ENCODE data around the gene SLC43A2.

The SLC43A2 gene

DNA sequence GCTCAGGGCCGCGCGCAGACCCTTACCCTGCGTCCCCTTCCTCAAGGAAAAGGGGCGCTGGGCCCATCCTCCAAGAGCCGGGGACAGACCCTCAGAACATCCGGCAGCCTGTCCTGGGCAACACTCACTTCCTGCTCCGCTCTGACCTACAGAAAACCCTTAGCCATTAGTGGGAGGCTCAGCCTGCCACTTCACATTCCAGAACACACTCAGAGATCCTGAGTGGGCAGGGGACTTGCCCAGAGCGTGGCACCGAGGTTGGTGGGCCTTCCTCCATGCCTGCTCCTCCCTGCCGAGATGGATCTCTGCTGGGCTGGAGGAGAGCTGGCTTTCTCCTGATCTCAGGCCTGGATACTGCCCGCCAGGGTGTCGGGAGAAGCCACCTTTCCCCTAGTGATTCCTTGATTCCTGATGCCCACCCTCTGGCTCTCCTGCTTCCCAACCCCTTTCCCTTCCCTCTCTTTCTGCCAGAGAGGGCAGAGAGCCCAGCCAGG is 15.4 kb upstream of the SLC43A2 start:
- DNase-seq (ENCODE audit: low read depth in 2 of 2): no peak

GRCh38 chr17:1643293-1643998 is 14.8 kb upstream of the SLC43A2 start:
- DNase-seq (ENCODE audit: low read depth in 2 of 2): peak in 1 of 2 donors; percentile 48

- DNase-seq (ENCODE audit: low read depth in 2 of 2): no peak
These were observed 12.4 kb upstream of the SLC43A2 start for GRCh38 chr17:1641065-1641403.

DNA sequence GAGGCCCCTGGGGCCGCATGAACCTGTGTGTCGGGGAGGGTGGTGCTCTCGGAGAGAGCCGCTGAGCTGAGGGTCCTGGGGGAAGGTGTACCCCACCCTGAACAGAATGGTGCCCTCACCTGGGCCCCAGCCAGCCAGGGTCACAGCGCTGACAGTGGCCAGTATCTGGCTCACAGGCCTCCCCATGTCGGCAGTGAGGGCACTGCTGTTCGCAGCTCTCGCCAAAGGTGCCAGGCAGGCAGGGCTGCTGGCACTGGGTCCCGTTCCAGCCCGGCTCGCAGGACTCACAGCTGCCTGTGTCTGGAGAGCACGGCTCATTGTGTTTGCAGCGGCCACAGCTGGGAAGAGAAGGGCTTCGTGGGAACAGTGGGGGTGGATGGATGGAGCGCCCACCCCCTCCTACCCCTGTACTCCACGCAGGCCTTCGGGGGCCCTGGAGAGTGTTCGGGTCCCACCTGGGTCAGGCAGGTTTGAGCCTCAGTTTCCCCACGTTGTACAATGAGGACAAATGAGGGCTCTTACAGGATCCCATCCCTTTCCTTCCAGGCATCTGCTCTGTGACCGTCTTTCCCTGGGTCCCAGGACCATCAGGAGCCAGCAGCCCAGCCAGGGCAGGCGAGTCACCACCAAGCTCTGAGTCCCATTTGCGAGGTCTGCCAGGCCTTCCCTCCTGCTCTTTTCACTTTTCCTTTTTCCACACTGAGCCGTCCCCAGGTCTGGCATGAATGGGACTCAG is 11.9 kb upstream of the SLC43A2 start:
- no peak for DNase-seq (ENCODE audit: low read depth in 2 of 2)

DNA sequence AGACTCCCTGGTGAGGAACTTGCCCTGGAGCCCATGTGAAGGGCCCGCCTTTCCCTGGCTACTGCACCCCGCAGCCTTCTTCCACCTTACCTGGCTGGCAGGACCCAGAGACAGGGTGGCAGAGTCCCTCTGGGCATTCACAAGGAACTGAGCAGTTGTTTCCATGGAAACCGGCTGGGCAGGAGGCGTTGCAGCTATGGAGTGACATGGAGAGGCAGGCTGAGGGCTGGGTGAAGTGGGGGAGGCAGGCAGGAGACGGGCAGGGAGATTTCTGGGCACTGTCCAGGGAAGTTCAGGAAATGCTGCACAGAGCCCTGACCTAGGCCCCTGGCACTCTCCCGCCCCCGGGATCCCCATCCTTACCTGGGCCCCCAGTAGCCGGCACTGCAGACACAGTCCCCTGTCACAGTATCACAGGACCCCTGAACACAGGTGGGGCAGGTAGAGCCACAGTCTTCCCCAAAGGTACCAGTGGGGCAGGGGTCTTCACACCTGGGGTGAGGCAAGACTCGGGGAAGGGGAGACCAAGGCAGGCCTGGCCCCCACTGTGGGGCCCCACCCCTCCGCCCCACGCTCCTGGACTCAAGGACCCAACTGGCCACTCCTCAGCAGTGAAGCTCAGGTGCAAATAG is 11.0 kb upstream of the SLC43A2 start:
- no peak for DNase-seq (ENCODE audit: low read depth in 2 of 2)

DNA sequence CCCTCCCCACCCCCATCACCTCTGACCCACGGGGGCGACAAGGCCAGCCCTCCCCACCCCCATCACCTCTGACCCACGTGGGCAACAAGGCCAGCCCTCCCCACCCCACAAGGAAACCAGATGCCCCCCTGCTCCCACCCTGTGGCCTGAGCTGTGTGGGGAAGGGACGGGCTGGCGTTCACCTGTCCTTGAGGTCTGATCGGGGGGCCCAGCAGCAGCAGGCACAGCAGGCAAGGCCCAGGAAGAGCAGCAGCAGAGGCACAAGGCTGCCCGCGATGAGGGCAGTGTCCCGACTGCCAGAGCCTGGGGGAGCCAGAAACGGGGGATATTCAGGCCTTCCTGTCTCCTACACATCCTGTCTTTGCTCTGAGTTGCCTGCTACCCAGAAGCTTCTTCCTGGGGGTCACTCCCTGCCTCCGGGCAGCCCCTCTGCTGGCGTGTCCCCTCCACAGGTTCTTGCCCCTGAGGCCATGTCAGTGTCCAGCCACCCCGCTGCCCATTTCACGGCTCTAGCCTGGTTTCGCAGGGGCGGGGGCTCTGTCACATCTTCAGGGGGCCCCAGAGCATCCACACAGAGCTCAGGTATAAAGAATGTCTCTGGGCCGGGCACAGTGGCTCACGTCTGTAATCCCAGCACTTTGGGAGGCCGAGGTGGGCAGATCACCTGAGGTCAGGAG is 10.1 kb upstream of the SLC43A2 start:
- no peak for DNase-seq (ENCODE audit: low read depth in 2 of 2)

DNA sequence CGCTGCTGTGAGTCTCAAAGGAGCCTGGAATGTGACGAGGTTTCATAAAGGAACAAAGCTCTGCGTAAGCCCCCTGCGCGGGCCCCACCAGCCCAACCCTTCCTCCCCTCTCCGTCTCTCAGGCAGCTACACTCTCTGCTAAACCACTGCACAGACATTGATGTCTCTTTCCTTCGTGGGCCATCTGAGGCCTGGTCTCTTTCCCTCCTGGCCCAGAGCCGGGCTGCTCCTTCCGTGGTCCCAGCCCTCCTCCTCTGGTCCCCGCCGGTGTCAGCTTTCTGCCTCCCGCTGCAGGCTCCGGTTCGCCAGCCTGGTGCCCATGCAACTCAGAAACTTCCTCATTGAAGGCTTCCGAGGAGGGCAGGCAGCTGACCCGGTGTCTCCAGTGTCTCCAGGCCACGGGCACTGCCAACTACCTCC is 9.5 kb upstream of the SLC43A2 start:
- no peak for DNase-seq (ENCODE audit: low read depth in 2 of 2)

- no peak for DNase-seq (ENCODE audit: low read depth in 2 of 2)
These were observed 8.2 kb upstream of the SLC43A2 start for GRCh38 chr17:1636732-1637285.

DNA sequence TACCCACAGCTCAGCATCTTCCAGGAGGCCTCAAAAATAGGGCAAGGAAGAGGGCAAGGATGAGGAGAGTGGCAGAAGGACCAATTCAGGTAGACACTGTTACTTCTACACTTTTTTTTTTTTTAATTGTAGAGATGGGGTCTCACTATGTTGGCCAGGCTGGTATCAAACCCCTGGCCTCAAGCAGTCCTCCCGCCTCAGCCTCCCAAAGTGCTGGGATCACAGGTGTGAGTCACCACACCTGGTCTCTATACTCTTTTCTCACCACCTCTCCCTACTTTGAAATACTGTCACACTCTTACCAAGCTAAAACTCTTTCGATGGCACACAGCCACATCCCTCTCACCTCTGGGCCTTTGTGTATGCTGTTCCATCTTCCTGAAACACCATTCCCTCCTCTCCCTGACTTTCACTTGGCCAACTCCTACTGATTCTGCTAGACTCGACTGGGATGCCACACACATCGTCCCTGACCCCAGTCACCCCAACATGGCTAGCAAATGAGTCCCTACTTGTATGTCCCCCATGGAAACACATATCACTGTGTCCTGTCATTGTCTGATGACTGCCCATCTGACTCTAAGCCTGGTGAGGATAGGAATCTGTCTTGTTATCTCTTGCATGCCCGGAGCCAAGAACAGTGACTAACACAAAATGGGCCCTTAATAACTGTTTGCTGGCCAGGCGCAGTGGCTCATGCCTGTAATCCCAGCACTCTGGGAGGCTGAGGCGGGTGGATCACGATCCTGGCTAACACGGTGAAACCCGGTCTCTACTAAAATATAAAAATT is 7.2 kb upstream of the SLC43A2 start:
- DNase-seq (ENCODE audit: low read depth in 2 of 2): no peak

DNA sequence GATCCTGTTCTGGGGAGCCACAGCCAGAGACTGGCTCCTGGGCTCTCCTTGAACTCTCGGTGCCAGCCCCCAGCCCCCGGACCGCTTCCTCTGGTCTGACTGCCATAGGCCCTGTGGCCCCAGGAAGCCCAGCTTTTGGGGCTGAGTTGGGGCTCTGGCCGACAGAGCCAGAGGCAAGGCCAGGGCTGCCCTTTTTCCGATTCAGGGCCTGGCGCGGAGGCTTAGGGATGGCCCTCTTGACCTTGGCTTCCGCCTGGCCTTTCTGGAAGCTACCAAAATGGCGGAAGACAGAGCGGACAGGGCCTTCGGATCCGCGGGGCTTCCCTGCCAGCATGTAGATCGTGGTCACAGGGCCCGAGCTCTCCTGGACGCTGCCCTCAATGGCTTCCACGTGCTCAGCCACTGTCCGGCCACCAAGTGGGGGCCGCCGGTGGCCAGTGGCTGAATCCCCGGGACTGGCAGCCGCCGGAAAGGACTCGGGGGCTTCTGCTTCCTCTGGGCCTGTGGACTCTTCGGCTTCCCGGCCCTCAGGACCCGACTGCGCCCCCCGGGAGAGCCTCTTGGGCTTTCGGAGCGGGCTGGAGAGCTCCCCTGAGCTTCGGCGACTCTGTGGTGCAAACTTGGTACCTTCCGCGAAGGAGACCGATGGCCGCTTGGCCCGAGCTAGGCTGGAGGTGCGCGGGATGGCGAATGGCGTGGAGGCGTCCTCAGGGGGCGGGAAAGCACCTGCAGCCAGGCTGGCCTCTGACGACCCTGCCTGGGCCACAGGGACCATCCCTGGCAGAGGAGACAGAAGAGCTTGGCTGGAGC is 6.4 kb upstream of the SLC43A2 start:
- no peak for DNase-seq (ENCODE audit: low read depth in 2 of 2)

DNA sequence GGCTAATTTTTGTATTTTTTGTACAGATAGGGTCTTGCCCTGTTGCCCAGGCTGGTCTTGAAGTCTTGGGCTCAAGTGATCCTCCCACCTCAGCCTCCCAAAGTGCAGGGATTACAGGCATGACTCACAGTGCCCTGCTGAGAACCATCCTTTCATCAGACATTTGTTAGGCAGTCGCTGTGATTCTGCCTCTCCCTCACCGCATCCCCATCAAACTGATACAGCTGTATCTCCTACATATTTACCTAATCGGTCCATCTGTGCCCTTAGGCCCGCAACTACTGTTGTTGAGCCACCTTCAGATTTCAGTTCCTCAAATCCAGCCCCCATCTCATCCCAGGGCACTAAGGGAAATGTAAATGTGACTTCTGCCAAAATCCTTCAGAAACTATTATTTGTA is 2.0 kb upstream of the SLC43A2 start:
- DNase-seq (ENCODE audit: low read depth in 2 of 2): no peak

GRCh38 chr17:1629504-1630310 is 1.1 kb upstream of the SLC43A2 start:
- DNase-seq (ENCODE audit: low read depth in 2 of 2): peak; percentile 44 to 50

DNA sequence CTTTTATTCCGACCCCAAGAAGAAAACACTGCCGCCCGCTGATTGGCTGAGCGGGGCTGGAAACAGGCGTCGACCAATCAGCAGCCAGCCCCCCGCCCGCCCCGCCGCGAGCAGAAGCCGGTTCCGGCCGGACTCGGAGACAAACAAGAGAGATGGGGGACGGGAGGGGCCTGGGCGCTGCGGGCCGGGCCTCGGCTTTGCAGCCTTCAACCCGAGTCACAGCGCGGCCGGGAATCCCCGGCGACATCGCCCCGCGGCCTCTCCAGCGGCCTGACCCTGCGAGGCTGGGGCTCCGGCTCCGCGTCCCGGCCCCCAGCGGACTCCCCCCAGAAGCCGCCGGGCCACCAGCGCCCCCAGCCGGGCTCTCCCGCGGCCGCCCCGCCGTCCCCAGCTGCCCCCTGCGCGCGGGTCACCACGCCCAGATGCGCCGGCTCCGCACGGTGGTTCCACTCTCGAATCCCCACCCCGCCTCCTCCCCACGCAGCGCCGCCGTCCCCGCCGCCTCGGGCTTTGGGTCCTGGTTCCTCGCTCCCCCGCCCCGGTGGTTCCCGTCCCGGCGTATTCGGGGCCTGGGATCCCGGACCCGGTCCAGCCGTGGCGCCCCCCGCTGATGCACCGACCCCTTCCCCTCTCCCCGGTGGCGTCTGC is 346 bp upstream of the SLC43A2 start:
- peak; percentile 76 to 84 for DNase-seq (ENCODE audit: low read depth in 2 of 2)

DNA sequence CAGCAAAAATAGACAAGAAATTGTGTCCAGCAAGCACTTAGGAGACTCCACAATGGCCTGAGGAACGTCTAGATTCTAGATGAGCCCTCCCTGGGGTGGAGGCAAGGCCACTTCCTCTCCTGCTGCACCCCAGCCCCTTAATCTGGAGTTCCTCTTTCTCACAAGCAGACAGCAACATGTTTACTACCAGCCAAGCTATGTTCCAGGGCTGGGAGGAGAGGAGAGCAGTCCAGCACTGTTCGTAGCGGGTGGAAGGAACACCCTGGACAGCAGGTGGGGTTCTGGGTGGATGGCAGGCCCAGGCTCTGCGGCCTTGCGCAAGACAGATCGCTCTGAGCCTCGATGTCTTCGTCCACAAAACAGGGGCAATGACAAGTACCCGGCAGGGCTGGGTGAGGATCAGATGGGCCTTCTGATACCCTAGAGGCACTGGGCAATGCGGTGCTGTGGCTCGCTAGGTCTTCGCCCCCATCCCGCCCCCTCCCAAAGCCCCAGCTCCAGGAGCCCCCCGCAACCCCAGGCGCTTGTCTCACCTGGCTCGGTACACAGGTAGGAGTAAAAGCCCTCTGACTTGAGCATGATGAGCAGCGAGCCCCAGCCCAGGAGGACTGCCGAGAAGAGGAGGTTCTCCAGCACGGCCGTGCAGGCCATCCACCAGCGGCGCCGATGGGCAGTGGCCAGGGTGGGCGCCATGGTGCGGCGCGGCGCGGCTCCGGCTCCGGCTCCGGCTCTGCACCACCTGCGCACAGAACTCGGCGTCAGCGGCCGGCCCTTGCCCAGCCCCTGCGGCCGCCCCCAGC is 1.3 kb downstream of the SLC43A2 start:
- no peak for DNase-seq (ENCODE audit: low read depth in 2 of 2)

DNA sequence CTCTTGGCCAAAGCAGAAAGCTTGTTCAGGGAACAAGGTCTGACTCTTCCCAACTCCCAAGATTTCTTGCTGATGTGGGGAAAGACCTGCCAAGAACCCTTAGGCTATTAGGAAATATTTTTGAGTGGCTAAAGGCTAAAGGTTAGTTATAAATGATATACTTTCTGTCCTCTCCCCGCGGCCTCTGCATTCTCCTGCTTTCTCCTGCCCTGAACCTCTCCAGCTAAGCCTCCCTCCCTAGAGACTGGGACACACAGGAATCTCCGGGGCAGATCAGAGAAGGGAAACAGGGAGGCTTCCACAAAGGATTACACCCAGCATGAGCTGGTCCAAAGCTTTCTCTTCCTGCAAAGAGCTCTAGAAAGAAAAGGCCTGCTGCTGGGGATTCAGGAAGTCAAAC is 2.3 kb downstream of the SLC43A2 start:
- DNase-seq (ENCODE audit: low read depth in 2 of 2): no peak

- no peak for DNase-seq (ENCODE audit: low read depth in 2 of 2)
These were observed 3.1 kb downstream of the SLC43A2 start for GRCh38 chr17:1625581-1625980.

GRCh38 chr17:1625053-1625452 is 3.6 kb downstream of the SLC43A2 start:
- no peak for DNase-seq (ENCODE audit: low read depth in 2 of 2)

DNA sequence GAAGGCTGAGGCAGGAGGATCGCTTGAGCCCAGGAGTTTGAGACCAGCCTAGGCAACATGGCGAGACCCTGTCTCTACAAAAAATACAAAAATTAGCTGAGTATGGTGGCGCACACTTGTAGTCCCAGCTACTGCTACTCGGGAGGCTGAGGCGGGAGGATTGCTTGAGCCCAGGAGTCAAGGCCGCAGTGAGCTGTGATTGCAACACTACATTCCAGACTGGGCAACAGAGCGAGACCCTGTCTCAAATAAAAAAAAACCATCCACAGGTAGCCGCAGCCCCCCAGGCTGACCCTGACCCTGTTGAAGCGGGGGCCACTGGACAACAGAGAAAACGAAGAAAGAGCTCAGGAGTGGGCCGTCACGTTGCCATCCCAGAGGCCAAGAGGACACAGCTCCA is 4.0 kb downstream of the SLC43A2 start:
- no peak for DNase-seq (ENCODE audit: low read depth in 2 of 2)
